GM21515 (cell line): ENCODE measurements around the gene TOMM7.
"Not testable (repeated sequence)": the region's sequence is repeated elsewhere in the genome, so short reads cannot be mapped to it uniquely, and the experiment has no call there.

ENCODE experiments used
- ATAC-seq: cut with Tn5 transposase; IDR thresholded peaks from one replicate; pipeline ENCODE4 v1.9.1; 2021; ENCODE audit not compliant: unreplicated experiment

TOMM7 gene

DNA sequence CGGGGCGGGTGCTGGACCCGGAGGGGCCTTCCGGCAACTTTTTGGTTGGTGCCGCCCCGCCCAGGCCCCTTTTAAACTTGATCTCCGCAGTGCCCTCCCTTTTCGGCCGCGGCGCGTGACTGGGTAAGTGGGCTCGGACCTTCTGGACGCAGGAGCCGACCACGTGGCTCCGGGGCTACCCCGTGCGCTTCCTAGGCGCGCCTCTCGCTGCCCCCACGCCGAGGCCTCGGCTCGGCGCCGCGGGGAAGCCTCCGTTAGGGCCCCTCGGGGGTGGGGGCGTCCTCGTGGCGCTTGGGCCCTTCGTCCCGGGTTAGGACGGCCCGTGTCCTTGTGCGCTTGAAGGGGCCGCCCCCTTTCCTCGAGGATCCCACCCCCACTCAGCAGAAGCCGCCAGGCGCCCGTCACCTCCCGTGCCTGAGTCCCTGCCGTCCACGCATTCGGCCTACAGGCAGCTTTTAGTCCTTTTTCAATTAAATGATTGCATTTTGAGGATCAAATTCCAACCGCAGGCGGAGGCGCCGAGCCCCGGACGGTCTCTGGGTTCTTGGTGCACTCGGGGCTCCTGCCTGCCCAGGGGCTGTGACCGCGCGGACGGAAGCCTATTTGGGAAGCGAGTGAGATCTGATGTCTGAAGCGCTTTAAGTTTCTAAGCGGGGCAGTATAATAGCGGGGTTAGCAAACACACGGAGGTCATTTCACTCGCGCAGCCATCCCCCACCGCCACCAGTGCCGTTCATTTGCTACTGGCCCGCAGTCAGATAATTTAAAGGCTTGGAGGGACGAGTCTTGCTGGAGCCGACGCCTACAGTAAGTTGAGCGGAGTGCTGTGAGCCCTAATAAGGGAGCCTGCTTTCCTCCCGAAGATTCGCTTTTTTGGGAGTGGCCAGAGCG lies 31.8 kb upstream of the TOMM7 start:
- peak; percentile 78 for ATAC-seq

DNA sequence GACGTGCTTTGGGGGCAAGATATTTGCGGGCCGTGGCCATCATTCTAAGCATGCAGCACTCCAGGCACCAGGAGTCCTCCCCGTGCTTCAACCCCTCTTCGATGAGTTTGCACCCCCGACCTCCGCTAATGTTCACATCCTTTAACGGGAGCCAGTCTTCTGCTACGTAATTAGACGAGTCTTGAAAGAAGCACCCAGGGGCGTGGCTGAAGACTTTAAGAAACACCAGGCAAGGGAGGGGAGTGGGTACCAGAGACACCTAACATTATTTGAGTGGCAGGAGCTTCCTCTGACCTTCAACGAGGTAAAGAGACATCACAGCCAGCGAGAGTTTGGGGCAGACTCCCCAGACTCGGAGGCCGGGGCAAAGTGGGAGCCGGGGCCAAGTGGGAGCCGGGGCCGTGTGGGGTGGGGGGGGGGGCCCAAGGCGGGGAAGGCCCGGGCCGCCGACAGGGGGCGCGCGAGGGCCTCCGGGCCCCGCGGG lies 31.1 kb upstream of the TOMM7 start:
- ATAC-seq: peak; percentile 28

DNA sequence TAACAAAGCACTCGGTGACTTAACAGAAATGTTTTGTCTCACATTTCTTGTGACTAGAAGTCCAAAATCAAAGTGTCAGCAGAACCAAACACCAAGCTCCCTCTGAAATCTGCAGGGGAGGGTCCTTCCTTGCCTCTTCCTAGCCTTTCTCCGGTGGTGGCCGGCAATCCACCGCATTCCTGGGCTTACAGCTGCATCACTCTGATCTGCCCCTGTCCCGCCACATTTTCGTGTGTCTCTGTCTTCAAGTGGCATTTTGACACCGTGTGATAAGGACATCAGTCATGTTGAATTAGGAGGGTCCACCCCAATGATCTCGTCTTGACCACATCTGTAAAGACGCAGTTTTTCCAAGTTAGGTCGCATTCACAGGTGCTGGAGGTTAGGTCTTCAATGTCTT lies 30.5 kb upstream of the TOMM7 start:
- ATAC-seq: no peak

DNA sequence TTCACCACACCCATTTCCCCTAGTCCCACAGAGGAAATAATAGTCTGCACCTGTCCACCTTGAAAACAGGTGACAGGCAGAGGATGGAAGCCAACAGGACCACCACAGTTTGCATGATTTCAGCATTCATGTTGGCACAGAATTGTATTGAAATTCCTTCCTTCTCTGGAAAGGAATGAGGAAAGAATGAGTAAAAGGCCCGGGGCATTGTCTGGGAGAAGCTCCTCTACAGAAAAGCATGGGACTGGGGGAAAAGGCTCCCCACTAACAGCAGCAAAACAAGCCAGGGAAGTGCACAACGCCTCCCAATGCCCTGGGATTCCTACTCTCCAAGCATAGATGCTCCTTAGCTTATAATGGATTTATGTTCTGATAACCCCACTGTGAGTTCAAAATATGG lies 28.5 kb upstream of the TOMM7 start:
- ATAC-seq: no peak

DNA sequence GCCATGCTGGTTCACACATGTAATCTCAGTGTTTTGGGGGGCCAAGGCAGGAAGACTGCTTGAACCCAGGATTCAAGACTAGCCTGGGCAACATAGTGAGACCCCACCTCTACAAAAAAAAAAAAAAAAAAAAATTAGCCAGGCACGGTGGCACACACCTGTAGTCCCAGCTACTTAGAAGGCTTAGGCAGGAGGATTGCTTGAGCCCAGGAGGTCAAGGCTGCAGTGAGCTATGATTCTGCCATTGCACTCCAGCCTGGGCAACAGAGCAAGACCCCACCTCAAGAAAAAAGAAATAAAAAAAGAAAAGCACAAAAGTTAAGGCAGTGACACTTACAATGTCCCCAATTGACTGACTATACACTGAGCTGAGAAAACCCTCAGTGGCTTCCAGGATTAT lies 27.7 kb upstream of the TOMM7 start:
- not testable (repeated sequence) for ATAC-seq

DNA sequence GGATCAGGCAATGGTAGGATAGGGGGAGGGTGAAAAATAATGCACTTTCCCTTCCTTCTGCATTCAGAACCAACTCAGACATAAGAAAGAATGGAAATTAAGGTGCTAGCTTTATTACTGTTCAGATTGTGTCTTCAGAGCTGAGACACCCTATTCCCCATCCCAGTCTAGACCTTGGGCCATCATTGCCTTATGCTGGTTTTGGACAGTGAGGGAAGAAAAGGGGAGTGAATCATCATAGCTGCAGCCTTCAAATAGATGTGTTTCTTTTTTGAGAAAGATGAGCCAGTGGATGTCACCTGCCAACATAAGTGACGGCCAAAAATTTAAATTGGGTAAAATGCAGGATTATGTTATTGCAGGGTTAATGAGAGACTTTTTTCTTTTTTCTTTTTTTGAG lies 27.0 kb upstream of the TOMM7 start:
- ATAC-seq: no peak

DNA sequence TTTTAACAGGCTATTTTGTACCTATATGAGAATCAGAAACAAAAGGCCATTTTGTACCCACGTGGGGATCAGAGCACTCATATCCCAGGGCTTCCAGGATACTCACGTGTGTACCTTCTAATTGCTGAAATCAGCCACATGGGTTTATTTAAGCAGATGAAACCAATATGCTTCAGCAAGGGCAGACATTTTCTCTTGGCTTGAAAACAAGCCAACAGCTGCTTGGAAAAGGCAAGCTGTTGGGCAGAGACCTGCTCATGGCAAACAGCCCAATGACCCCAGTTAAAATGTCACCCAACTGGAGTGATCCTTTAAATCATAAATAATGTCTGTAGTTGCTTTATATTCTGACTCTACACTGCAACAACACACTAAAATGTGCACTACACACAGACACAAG lies 26.5 kb upstream of the TOMM7 start:
- ATAC-seq: no peak

DNA sequence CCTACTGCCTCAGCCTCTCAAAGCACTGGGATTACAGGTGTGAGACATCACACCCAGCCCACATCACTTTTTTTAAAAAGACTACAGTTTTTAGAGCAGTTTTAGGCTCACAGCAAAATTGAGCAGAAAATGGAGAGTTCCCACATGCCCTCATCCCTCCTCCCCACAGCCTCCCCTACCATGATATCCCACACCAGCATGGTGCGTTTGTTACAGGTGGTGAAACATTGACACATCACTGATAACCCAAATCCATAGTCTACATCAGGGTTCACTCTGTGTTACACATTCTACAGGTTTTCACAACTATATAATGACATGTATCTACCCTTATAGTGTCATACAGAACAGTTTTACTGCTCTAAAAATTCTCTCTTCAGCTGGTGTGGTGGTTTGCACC lies 24.3 kb upstream of the TOMM7 start:
- no peak for ATAC-seq

DNA sequence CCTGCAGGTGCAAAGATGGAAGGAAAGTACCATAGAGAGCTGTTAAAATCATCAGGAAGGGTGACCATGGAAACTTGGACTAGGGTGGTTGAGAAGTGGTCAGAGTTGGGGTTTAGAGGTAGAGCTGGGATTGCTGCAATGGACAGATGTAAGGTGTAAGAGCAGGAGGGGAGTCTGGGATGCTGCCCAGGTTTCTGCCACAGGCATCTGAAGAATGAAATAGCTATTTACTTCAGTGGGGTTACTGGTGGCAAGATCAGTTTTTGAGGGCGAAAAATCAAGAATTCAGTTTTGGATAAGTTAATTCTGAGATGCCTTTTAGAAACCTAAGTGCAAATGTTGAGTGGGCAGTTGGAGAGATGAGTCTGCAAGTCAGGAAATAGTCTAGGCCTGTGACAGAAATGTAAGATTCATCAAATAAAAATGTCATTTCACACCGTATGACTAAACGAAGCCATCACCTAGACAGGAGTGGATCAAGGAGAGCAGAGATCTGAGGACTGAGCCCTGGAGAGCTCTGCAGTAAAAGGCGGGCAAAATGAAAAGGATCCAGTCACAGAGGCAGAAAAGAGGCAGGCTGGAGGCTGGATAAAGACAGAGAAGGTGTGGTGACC lies 22.7 kb upstream of the TOMM7 start:
- ATAC-seq: no peak

DNA sequence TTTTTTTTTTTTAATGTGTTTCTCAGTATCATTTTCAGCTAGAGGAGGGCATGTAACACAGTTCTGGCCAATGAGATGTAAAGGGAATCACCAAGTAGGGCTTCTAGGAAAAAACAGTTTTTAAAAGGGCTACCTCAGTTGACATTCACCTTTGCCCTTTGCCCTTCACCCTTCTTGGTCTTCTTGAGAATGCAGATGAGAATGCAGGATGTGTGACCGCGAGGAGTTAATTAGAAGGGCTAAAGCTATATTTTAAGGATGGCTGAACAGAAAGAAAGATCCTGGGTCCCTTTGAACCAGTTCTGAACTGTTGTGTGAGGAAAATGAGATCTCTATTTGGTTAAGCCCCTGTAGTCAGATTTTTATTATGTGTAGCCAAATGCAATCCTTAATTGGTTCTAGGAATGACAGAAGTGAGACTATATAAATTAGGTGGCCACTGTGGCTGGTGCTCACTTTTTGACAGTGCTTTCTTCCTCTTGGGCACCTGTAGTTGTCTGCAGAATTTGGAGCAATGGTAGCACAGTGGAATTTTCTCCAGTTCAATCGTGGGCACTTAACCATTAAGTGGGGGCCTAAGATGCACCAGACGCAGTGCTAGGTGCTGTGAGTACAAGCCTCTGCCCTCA lies 21.1 kb upstream of the TOMM7 start:
- ATAC-seq: no peak

DNA sequence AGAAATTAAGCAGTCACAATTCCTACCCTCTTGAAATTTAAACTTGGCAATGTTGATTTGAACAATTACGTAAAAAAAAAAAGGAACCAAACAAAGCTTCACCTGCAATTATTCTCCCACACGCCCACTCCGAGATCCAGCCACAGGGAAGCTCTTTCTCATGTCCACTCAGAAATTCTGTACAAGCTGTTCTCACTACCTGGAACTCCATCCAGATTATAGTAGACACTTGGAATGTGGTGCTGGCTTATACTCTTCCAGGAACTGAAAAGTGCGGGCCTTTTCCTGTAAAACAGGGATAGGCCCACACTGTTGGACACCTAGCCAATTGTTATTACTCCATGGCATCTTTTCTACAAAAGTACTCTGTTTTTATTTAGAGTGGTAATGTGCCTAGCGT lies 20.3 kb upstream of the TOMM7 start:
- no peak for ATAC-seq

DNA sequence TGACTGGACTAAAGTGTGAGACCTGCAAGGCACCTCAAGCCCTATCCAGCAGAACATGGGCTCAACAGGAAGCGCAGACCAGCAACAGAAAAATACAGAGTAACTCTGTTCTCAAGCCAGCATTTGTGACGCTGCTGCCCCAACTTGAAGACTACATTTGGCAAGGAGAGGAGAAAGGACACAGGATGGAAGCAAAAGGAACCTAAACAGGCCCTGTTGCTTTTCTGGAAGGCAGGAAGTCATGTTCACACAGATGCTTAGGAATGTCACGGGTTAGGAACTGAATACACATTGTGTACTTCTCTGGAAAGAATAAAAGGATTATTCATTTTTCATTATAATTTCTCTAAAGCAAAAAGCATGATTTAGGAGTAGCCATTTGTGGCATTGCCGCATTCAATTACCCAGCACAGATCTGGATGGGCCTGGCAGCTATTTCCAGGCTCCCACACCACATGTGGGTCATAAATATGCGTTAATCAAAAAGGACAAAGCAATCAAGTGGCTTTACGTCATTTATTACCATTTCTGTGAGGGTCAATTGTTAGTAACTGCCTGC lies 19.8 kb upstream of the TOMM7 start:
- no peak for ATAC-seq

DNA sequence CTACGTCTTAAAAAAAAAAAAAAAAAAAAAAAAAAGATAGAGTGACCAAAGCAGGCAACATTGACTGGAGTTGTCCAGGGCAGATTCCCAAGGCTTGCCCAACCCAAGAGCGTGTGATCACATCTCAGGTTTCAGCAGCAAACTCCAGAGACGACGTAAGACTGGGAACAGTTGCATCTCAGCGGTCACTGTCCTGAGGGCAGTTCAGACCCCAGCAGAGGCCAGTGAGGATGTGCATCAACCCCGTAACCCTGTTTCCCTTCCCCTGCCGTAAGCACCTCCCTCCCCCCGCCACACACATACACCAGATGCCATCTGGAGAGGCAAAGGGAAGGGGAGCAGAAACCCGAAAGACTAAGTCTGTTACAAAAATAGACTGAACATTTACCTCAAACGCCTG lies 19.3 kb upstream of the TOMM7 start:
- ATAC-seq: no peak

DNA sequence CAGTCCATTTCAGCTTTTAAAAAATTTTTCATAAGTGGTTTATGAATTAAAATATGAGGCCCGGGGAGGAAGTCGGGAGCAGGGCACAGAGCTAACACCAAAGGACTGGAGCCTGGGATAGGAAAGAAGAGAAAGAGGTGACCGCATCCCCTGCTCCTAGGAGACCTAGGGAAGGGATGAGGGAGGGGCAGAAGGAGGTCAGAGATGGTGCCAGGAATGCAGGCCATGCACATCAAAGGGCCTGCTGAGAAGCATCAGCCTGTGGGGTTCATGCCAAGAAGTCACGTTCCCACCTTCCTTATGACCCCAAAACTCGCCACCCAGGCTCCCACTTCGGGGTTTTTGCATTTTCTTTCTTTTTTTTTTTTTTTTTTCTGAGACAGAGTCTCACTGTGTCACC lies 14.7 kb upstream of the TOMM7 start:
- no peak for ATAC-seq

DNA sequence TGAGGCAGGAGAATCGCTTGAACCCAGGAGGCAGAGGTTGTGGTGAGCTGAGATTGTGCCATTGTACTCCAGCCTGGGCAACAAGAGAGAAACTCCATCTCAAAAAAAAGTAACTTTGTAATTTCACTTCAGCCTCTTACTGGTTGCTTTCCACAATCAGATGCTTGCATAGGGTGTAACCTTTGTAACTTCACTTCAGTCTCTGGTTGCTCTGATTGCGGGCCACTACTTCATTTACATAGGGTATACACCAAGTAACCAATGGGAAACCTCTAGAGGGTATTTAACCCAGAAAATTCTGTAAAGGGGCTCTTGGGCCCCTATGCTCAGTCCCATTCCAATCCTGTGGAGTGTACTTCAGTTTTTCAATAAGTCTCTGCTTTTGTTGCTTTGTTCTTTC lies 13.9 kb upstream of the TOMM7 start:
- ATAC-seq: not testable (repeated sequence)

DNA sequence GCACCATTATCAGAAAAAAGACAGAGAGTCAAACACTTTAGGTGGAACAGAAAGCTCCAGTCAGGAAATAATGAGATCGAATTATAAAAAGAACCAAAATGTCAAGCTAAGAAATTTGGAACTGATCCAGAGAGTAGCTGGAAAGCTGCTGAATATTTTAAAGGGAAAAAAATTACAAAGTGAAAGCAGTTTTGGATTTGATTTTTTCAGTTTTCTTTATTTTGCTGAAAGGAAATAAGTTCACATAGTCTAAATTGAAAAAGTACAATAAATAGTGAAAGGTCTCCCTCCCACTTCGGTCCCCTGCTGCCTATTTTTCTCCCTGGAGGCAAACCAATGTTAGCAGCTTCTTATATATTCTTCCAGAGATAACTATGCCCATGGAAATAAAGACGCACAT lies 11.3 kb upstream of the TOMM7 start:
- ATAC-seq: no peak

DNA sequence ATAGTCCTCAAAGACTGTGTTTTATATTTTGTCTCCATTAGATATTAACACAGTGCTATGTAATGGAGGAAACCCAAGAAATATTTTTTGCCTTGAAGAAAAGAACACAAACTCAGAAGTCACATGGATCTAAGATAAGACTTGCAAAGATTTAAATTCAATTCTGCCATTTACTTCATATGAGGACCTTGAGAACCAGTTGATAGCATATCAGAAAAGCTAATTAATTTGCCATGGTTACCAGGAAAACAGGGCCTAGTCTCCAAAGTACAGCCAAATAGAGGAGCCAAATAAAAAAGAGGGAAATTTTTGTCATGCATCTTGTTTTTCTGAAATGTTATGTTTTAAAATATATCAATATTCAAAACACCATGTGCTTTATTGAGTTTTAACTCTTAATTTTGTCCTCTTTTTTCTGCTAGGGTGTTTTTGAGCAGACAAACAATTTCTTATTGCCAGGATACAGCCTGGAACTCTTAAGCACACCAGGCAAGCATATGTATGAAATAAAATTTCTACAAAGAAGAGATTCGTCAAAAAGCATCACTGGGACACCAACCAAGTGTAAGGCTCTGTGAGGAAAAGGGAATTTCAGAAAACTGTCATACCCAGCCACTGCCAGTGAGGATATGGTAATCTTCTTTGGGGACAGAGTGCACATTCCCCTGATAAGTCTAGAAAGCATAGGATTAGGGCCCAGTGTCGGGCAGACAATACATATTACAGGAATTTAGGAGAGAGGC lies 10.6 kb upstream of the TOMM7 start:
- ATAC-seq: no peak

DNA sequence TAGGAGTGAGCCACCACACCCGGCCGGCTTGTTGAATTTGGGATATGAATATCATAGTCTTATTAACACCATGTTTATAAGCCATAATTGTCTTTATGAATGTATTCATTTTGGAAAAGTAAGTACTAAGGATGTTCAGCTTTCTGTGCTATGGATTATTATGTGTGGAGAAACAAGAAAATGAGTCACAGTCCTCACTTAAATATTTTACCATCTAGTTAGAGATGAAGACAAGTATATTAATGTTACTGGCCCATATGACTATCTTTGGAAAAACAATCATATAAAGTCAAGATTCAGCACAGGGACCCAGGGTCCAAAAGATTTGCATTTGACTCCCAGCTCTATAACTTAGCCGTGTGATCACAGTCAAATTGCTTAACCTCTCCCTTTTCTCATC lies 9.8 kb upstream of the TOMM7 start:
- no peak for ATAC-seq

DNA sequence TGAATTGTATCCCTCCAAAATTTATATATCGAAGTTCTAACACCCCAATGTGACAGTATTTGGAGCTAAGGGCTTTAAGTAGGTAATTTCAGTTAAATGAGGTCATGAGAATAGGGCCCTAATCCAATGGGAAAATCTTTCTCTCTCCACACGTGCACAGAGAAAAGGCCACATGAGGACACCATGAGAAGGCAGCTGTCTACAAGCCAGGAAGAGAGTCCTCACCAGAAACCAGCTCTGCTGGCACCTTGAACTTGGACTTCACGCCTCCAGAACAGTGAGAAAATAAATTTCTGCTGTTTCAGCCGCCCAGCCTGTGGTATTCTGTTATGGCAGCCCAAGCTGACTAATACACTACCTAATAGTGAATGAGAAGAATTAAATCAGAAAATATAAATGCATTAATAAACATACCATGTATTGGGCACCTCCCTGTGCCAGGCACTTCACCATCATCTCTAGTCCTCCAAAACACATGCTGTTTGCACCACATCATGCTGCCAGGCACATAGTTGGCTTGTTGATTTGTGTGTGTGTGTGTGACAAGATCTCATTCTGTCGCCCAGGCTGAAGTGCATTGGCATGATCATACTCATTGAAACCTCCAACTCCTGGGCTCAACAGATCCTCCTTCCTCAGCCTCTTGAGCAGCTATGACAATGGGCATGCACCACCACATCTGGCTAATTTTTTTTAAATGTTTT lies 9.1 kb upstream of the TOMM7 start:
- no peak for ATAC-seq

DNA sequence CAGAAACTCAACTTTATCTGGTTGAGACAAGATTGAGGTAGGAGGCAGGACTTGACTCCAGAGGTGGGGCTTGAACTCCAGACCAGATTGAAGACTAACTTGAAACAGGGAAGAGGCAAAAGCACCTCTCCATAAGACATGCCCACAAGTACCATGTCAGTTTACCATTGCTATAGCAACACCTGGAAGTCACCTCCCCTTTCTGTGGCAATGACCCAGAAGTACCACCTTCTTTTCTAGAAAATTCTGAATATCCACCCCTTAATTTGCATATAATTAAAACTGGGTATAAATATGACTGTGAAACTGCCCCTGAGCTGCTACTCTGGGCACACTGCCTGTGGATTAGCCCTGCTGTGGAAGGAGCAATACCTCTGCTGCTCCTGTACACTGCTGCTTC lies 4.9 kb upstream of the TOMM7 start:
- ATAC-seq: no peak
